HepG2 (cell line): ENCODE data around the gene ZNF628. TPM values are rescaled to one million over a fixed set of nuclear protein-coding genes. Genes with fewer than 3 reads are reported as not detected.

Experiments
- ATAC-seq: fragments of 200-7000 bp; cut with Tn5 transposase; 3 replicates; pipeline ENCODE4 v1.9.1; 2020; ENCODE audit warnings: mild to moderate bottlenecking, moderate library complexity
- BruUV-seq: library from RNA; stranded (reverse); fragments of 400-500 nt; replicated peaks from 2 replicates; lab custom pipeline; 2021; lab: Mats Ljungman, UMichigan
- CTCF ChIA-PET: fragments of 300-600 bp; formaldehyde crosslinking; extraction: SDS; loops from one replicate; lab custom pipeline; 2021; ENCODE audit warnings: low total read pairs, inconsistent platforms, low intra/inter-chr PET ratio; lab: Yijun Ruan, JAX
- POLR2A ChIA-PET: fragments of 350-600 bp; sonication (Branson Sonifier 250); formaldehyde crosslinking; loops from one replicate; lab custom pipeline; 2020; ENCODE audit warnings: antibody characterized with exemption, inconsistent platforms; lab: Yijun Ruan, JAX
- DNase-seq: peaks from one replicate; pipeline ENCODE4 v3.0.0-alpha.2; 2015; ENCODE audit warnings: low spot score
- FAIRE-seq: peaks from 3 replicates; lab custom pipeline; 2011; peaks lifted over from hg19 to GRCh38; lab: Jason Lieb, UNC
- H2AFZ ChIP-seq: one replicate; pipeline ENCODE4 v1.6.1; 2011; ENCODE audit warnings: low read length, inconsistent platforms
- H3K27ac ChIP-seq: fragments of 300-600 bp; 3 replicates; pipeline ENCODE4 v1.8.0; 2011; ENCODE audit warnings: mixed run types, mild to moderate bottlenecking, mixed read lengths, low read length, inconsistent platforms; ENCODE audit not compliant: insufficient read depth; ENCODE audit errors: extremely low read length
- H3K27me3 ChIP-seq, 2 experiments: fragments of 200-600 bp in 1 of 2; 2 replicates in 1 of 2; 3 replicates in 1 of 2; pipeline versions ENCODE4 v1.6.0 to v1.8.0; 2011; ENCODE audit warnings: low read length in 2 of 2, mild to moderate bottlenecking in 2 of 2, moderate library complexity in 2 of 2, inconsistent platforms in 1 of 2; ENCODE audit not compliant: insufficient read depth in 2 of 2, control insufficient read depth in 1 of 2
- H3K36me3 ChIP-seq, 2 experiments: fragments of 200-600 bp in 1 of 2; replicated peaks in 1 of 2; 2 replicates in 1 of 2; 3 replicates in 1 of 2; pipeline versions ENCODE4 v1.5.1 to v1.8.0; 2011; ENCODE audit warnings: low read length in 2 of 2, inconsistent platforms in 1 of 2; ENCODE audit not compliant: insufficient read depth in 2 of 2, control insufficient read depth in 1 of 2
- H3K4me1 ChIP-seq: 2 replicates; pipeline ENCODE4 v1.5.1; 2012; ENCODE audit warnings: low read length, inconsistent platforms; ENCODE audit not compliant: insufficient read depth
- H3K4me2 ChIP-seq: 2 replicates; pipeline ENCODE4 v1.6.0; 2011; ENCODE audit warnings: low read depth, low read length, inconsistent platforms
- H3K4me3 ChIP-seq, 3 experiments: fragments of 200-600 bp in 1 of 3; sonication (generic), shearing (Covaris generic) in 1 of 3; replicated peaks in 1 of 3; 2 replicates each; pipeline ENCODE4 v1.5.1; 2011 to 2016; ENCODE audit warnings: low read length in 3 of 3, inconsistent platforms in 2 of 3, low read depth in 2 of 3, mild to moderate bottlenecking in 2 of 3, control low read depth in 1 of 3, mixed read lengths in 1 of 3; ENCODE audit not compliant: insufficient read depth in 1 of 3
- H3K79me2 ChIP-seq: one replicate; pipeline ENCODE4 v1.6.1; 2011; ENCODE audit warnings: low read length, inconsistent platforms; ENCODE audit not compliant: insufficient read depth
- H3K9ac ChIP-seq: 2 replicates; pipeline ENCODE4 v1.6.0; 2011; ENCODE audit warnings: mild to moderate bottlenecking, low read depth, low read length, inconsistent platforms; ENCODE audit not compliant: insufficient read depth
- H3K9me3 ChIP-seq: 2 replicates; pipeline ENCODE4 v1.5.1; 2012; ENCODE audit warnings: mild to moderate bottlenecking, low read length
- H4K20me1 ChIP-seq: 2 replicates; pipeline ENCODE4 v1.6.0; 2011; ENCODE audit warnings: inconsistent platforms, mild to moderate bottlenecking, low read length, moderate library complexity; ENCODE audit not compliant: insufficient read depth
- HCFC1 ChIP-seq: fragments of 150-350 bp; IDR thresholded peaks from 2 replicates; pipeline ENCODE4 v1.6.1; 2014; ENCODE audit warnings: low read depth, low read length
- HHEX ChIP-seq: IDR thresholded peaks from 2 replicates; pipeline ENCODE4 v1.6.1; 2016; ENCODE audit warnings: control low read depth
- JARID2 ChIP-seq: sonication (generic); formaldehyde crosslinking; IDR thresholded peaks from 2 replicates; pipeline ENCODE4 v1.8.1; 2023; ENCODE audit warnings: missing genetic modification reagents, inconsistent platforms; ENCODE audit not compliant: insufficient replicate concordance
- NR2F1 ChIP-seq, 2 experiments: fragments of 450-650 bp in 1 of 2; formaldehyde crosslinking in 1 of 2; IDR thresholded peaks; 2 replicates each; pipeline versions ENCODE4 v1.5.0 to v1.6.1; 2016 to 2020; ENCODE audit warnings: mild to moderate bottlenecking in 1 of 2, missing compliant biosample characterization in 1 of 2, missing genetic modification reagents in 1 of 2, moderate library complexity in 1 of 2
- POLR2A ChIP-seq, 2 experiments: IDR thresholded peaks; 2 replicates each; pipeline ENCODE4 v1.6.1; 2011; ENCODE audit warnings: low read depth in 2 of 2, low read length in 2 of 2, mild to moderate bottlenecking in 1 of 2, moderate library complexity in 1 of 2; ENCODE audit not compliant: insufficient read depth in 1 of 2
- SMAD1 ChIP-seq: sonication (generic); formaldehyde crosslinking; IDR thresholded peaks from 2 replicates; pipeline ENCODE4 v1.4.0; 2020; ENCODE audit warnings: missing genetic modification reagents, low read depth, mild to moderate bottlenecking, borderline replicate concordance
- ZFY ChIP-seq: sonication (generic); formaldehyde crosslinking; IDR thresholded peaks from 2 replicates; pipeline ENCODE4 v1.4.0; 2020; ENCODE audit warnings: missing genetic modification reagents
- ZNF263 ChIP-seq: sonication (generic); formaldehyde crosslinking; IDR thresholded peaks from 2 replicates; pipeline ENCODE4 v1.4.0; 2020; ENCODE audit warnings: missing genetic modification reagents
- ZNF367 ChIP-seq: sonication (generic); formaldehyde crosslinking; IDR thresholded peaks from 2 replicates; pipeline ENCODE4 v1.4.0; 2020; ENCODE audit warnings: missing genetic modification reagents, borderline replicate concordance
- ZNF501 ChIP-seq: sonication (generic); formaldehyde crosslinking; IDR thresholded peaks from 2 replicates; pipeline ENCODE4 v1.5.1; 2020; ENCODE audit warnings: mild to moderate bottlenecking, moderate library complexity, missing genetic modification reagents
- ZNF816 ChIP-seq: sonication (generic); formaldehyde crosslinking; IDR thresholded peaks from 2 replicates; pipeline ENCODE4 v1.8.0; 2022; ENCODE audit warnings: missing genetic modification reagents, mild to moderate bottlenecking, borderline replicate concordance
- WGBS: methylation state at CpG from one replicate; pipeline ENCODE4 v1.1.6; 2017; ENCODE audit warnings: low lambda C conversion rate; 5-methylcytosine and 5-hydroxymethylcytosine counted together
- in situ Hi-C: cut with HindIII; loops from 2 replicates; pipeline ENCODE4 v1.10.0; 2017; ENCODE audit warnings: low pct_unique_long_range_greater_than_20kb; ENCODE audit not compliant: extremely low pct_ligation_motif_present
- intact Hi-C: fragments of 100-400 bp; cut with micrococcal nuclease; formaldehyde crosslinking; loops from one replicate; pipeline ENCODE4 v1.10.0; 2022; ENCODE audit not compliant: unreplicated experiment
- polyA plus RNA-seq, 8 experiments: library from polyadenylated mRNA; depleted of rRNA in 3 of 8; stranded (reverse) in 7 of 8; unstranded in 1 of 8; fragments of >200 nt; fragmentation: Illumina TruSeq in 4 of 8; extraction: Trizol in 4 of 8; gene quantifications; 2 replicates each; pipeline versions ENCODE4 v1.2.1 to v1.2.3, GENCODE V29; 2011 to 2016; ENCODE audit warnings: low read depth in 4 of 8, missing spikeins in 1 of 8, mixed read lengths in 1 of 8; ENCODE audit not compliant: insufficient read depth in 1 of 8
- total RNA-seq, 5 experiments: library from RNA; depleted of rRNA; stranded (reverse); fragments of >200 nt; fragmentation: Illumina TruSeq; extraction: Trizol; gene quantifications; 2 replicates each; pipeline ENCODE4 v1.2.3, GENCODE V29; 2016; ENCODE audit warnings: low read depth in 1 of 5
- TF ChIP-seq, protein P1 (sequence below): IDR thresholded peaks from 2 replicates; pipeline ENCODE4 v1.6.1; 2016; ENCODE audit warnings: low read depth, control low read depth
- TF ChIP-seq, protein P2 (sequence below): sonication (generic); formaldehyde crosslinking; IDR thresholded peaks from 2 replicates; pipeline ENCODE4 v1.5.0; 2020; ENCODE audit warnings: mild to moderate bottlenecking, low read depth, missing genetic modification reagents, borderline replicate concordance
- TF ChIP-seq, protein P3 (sequence below): sonication (generic); formaldehyde crosslinking; IDR thresholded peaks from 2 replicates; pipeline ENCODE4 v1.5.0; 2020; ENCODE audit warnings: mild to moderate bottlenecking, missing genetic modification reagents, borderline replicate concordance

The ZNF628 gene
- total and polyA plus RNA-seq, 2 of the 13 experiments (the other 11 are each of a cell fraction or from before 2014, with no cell fraction given), result 0.54 to 1.2 TPM

DNA sequence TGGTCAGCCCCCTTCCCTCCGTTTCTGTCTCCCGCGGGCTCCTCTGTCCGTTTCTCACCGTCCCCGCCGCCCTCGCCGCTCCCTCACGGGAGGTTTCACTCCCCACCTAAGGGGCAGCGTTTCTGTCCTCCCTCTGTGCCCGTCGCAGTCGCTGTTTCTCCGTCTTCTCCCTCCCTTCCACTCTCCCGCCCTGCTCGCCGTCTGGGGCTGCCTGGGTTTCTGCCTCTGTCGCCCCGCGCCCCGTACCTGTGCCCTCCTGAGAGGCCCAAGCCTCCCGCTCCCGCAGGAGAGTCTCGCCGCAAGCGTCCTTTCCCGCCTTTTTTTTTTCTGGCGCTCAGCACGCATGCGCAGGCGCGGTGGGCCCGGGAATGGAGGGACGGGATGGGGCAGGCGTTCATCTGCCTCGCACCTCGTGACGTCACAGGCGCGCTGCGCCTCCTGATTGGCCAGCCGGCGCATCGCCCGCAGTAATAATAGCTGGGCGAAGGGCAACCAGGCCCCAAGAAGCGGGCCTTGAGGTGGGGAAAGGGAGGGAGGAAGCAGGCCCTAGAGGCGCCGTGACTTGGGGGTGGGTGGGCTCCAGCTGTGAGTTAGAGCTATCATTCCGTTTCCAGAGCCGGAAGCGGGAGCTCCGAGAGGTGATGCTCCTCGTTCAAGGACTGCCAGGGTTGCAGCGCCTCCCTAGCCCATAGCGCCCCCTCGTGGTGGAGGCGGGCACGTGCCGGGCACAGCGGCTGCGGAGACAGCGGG lies 27.3 kb downstream of the ZNF628 start:
- peak; percentile 91 for ATAC-seq
- peak overlapping the region in 2 of 3 experiments; percentile 39 to 54; a peak in 3 of 6 replicates for H3K4me3 ChIP-seq
- FAIRE-seq, result no peak
- H3K79me2 ChIP-seq, result no peaks in the 10 kb centered on the region
- intact Hi-C loops (no loop called here), in situ Hi-C loops (no loop called here)
- H3K4me1 ChIP-seq, result peaks cover 19% of the 10 kb centered on the region
- peak overlapping the region; percentile 59 for H3K4me2 ChIP-seq
- H3K9me3 ChIP-seq, result no peaks in the 10 kb centered on the region
- no peak overlapping the region for H3K27ac ChIP-seq
- 42% methylated on average over 62 of the region's 64 CpGs for WGBS
- BruUV-seq, result no TSS peak
- no peak overlapping the region for H2AFZ ChIP-seq
- H3K9ac ChIP-seq, result no peak overlapping the region
- H3K27me3 ChIP-seq, result peaks cover 3 to 41% of the 10 kb centered on the region in 2 experiments; a peak in 4 of 5 replicates
- peak; percentile 64 for DNase-seq
- CTCF ChIA-PET, result interaction anchor here (0.8 to 2.0 kb wide), 4 partner anchors 36 to 362 kb away, joined by 3 to 24 read pairs (median 6); no protein-coding TSS in a partner anchor
- H3K36me3 ChIP-seq, result no peaks in the 10 kb centered on the region
- POLR2A ChIA-PET, result interaction anchor here (1.0 to 1.9 kb wide), 7 partner anchors 10 to 275 kb away, joined by 3 to 10 read pairs (median 5); partner anchors contain the start of genes FIZ1, ISOC2, TMEM86B and ZNF524
- no peaks in the 10 kb centered on the region for H4K20me1 ChIP-seq
- TF ChIP-seq NR2F1 (CRISPR knock-in tag; IDR thresholded peaks at IDR 0.05), result no peak
- no peak for TF ChIP-seq ZNF367 (CRISPR knock-in tag)
- no peak for TF ChIP-seq POLR2A (IDR thresholded peaks at IDR 0.05; ENCODE audit: insufficient read depth in 1 of 2, low read depth in 2 of 2, low read length in 2 of 2)
- TF ChIP-seq HHEX (CRISPR knock-in tag), result no peak
- TF ChIP-seq, protein P1, sequence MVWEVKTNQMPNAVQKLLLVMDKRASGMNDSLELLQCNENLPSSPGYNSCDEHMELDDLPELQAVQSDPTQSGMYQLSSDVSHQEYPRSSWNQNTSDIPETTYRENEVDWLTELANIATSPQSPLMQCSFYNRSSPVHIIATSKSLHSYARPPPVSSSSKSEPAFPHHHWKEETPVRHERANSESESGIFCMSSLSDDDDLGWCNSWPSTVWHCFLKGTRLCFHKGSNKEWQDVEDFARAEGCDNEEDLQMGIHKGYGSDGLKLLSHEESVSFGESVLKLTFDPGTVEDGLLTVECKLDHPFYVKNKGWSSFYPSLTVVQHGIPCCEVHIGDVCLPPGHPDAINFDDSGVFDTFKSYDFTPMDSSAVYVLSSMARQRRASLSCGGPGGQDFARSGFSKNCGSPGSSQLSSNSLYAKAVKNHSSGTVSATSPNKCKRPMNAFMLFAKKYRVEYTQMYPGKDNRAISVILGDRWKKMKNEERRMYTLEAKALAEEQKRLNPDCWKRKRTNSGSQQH (CRISPR knock-in tag), result no peak
- TF ChIP-seq ZNF501 (CRISPR knock-in tag), result no peak
- no peak for TF ChIP-seq ZNF816 (CRISPR knock-in tag)
- peak; percentile 46; the same call in 1 of the 2 replicates for TF ChIP-seq ZFY (CRISPR knock-in tag)
- TF ChIP-seq, protein P2, sequence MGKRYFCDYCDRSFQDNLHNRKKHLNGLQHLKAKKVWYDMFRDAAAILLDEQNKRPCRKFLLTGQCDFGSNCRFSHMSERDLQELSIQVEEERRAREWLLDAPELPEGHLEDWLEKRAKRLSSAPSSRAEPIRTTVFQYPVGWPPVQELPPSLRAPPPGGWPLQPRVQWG (CRISPR knock-in tag), result no peak
- TF ChIP-seq, protein P3, sequence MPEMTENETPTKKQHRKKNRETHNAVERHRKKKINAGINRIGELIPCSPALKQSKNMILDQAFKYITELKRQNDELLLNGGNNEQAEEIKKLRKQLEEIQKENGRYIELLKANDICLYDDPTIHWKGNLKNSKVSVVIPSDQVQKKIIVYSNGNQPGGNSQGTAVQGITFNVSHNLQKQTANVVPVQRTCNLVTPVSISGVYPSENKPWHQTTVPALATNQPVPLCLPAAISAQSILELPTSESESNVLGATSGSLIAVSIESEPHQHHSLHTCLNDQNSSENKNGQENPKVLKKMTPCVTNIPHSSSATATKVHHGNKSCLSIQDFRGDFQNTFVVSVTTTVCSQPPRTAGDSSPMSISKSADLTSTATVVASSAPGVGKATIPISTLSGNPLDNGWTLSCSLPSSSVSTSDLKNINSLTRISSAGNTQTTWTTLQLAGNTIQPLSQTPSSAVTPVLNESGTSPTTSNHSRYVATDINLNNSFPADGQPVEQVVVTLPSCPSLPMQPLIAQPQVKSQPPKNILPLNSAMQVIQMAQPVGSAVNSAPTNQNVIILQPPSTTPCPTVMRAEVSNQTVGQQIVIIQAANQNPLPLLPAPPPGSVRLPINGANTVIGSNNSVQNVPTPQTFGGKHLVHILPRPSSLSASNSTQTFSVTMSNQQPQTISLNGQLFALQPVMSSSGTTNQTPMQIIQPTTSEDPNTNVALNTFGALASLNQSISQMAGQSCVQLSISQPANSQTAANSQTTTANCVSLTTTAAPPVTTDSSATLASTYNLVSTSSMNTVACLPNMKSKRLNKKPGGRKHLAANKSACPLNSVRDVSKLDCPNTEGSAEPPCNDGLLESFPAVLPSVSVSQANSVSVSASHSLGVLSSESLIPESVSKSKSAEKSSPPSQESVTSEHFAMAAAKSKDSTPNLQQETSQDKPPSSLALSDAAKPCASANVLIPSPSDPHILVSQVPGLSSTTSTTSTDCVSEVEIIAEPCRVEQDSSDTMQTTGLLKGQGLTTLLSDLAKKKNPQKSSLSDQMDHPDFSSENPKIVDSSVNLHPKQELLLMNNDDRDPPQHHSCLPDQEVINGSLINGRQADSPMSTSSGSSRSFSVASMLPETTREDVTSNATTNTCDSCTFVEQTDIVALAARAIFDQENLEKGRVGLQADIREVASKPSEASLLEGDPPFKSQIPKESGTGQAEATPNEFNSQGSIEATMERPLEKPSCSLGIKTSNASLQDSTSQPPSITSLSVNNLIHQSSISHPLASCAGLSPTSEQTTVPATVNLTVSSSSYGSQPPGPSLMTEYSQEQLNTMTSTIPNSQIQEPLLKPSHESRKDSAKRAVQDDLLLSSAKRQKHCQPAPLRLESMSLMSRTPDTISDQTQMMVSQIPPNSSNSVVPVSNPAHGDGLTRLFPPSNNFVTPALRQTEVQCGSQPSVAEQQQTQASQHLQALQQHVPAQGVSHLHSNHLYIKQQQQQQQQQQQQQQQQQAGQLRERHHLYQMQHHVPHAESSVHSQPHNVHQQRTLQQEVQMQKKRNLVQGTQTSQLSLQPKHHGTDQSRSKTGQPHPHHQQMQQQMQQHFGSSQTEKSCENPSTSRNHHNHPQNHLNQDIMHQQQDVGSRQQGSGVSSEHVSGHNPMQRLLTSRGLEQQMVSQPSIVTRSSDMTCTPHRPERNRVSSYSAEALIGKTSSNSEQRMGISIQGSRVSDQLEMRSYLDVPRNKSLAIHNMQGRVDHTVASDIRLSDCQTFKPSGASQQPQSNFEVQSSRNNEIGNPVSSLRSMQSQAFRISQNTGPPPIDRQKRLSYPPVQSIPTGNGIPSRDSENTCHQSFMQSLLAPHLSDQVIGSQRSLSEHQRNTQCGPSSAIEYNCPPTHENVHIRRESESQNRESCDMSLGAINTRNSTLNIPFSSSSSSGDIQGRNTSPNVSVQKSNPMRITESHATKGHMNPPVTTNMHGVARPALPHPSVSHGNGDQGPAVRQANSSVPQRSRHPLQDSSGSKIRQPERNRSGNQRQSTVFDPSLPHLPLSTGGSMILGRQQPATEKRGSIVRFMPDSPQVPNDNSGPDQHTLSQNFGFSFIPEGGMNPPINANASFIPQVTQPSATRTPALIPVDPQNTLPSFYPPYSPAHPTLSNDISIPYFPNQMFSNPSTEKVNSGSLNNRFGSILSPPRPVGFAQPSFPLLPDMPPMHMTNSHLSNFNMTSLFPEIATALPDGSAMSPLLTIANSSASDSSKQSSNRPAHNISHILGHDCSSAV (CRISPR knock-in tag), result no peak
- 0 out of 2 replicates have a peak, but pooled peaks have one; percentile 35 for TF ChIP-seq SMAD1 (CRISPR knock-in tag)
- TF ChIP-seq JARID2 (CRISPR knock-in tag), result no peak
- TF ChIP-seq HCFC1, result no peak
- TF ChIP-seq ZNF263 (CRISPR knock-in tag), result peak; percentile 39; the same call in 1 of the 2 replicates
